Esophagus muscularis mucosa (tissue), 3 donors: ENCODE results near the gene GORASP2.

Experiments used
- CTCF ChIP-seq, 3 experiments: fragments of 200-600 bp in 2 of 3; fragments of 450-650 bp in 1 of 3; sonication (generic) in 2 of 3; IDR thresholded peaks; one replicate each; pipeline ENCODE4 v1.5.1; 2017 to 2019; ENCODE audit warnings: antibody characterized with exemption in 3 of 3, mild to moderate bottlenecking in 2 of 3, moderate library complexity in 1 of 3
- POLR2AphosphoS5 ChIP-seq, 2 donors: sonication (generic); formaldehyde crosslinking; IDR thresholded peaks; one replicate each; pipeline ENCODE4 v1.6.1; 2017; ENCODE audit warnings: antibody characterized with exemption in 2 of 2

- no peak for TF ChIP-seq CTCF (IDR thresholded peaks at IDR 0.05)
- TF ChIP-seq POLR2AphosphoS5 (IDR thresholded peaks at IDR 0.05) = no peak
These were observed 2.2 kb upstream of the GORASP2 start for GRCh38 chr2:170926743-170927297.
